Keratinocyte (primary cell): ENCODE data around the gene GCNT3. TPM values are rescaled to one million over a fixed set of nuclear protein-coding genes. Genes with fewer than 3 reads are reported as not detected.

Experiments
- DNase-seq: peaks from one replicate; pipeline ENCODE4 v3.0.0-alpha.2; 2011; ENCODE audit warnings: low read depth, missing footprints, low spot score
- FAIRE-seq: peaks from 2 replicates; lab custom pipeline; 2011; peaks lifted over from hg19 to GRCh38; lab: Jason Lieb, UNC
- H2AFZ ChIP-seq: 2 replicates; pipeline ENCODE4 v1.6.0; 2012; ENCODE audit warnings: low read length, control low read depth, inconsistent platforms; ENCODE audit not compliant: control insufficient read depth
- H3K27ac ChIP-seq: 2 replicates; pipeline ENCODE4 v1.5.1; 2011; ENCODE audit warnings: low read length; ENCODE audit not compliant: control insufficient read depth, insufficient read depth
- H3K27me3 ChIP-seq: 3 replicates; pipeline ENCODE4 v1.6.0; 2011; ENCODE audit warnings: low read length; ENCODE audit not compliant: control insufficient read depth, insufficient read depth; ENCODE audit errors: extremely low read depth
- H3K36me3 ChIP-seq, 2 experiments: 2 replicates in 1 of 2; 3 replicates in 1 of 2; pipeline ENCODE4 v1.5.1; 2011; ENCODE audit warnings: low read length in 2 of 2, mild to moderate bottlenecking in 1 of 2; ENCODE audit not compliant: control insufficient read depth in 2 of 2, insufficient read depth in 2 of 2; ENCODE audit errors: extremely low read depth in 1 of 2
- H3K4me1 ChIP-seq: 3 replicates; pipeline ENCODE4 v1.5.1; 2011; ENCODE audit warnings: low read length; ENCODE audit not compliant: control insufficient read depth, insufficient read depth; ENCODE audit errors: extremely low read depth
- H3K4me2 ChIP-seq: 3 replicates; pipeline ENCODE4 v1.6.0; 2011; ENCODE audit warnings: low read depth, low read length; ENCODE audit not compliant: control insufficient read depth, insufficient read depth; ENCODE audit errors: extremely low read depth
- H3K4me3 ChIP-seq, 3 experiments: fragments of 200-600 bp in 1 of 3; sonication (generic) in 1 of 3; 2 replicates in 2 of 3; 3 replicates in 1 of 3; pipeline ENCODE4 v1.5.1; 2011 to 2016; ENCODE audit warnings: low read length in 3 of 3, mild to moderate bottlenecking in 3 of 3, control low read depth in 2 of 3, inconsistent platforms in 1 of 3, low read depth in 1 of 3, mixed read lengths in 1 of 3, mixed run types in 1 of 3, moderate library complexity in 1 of 3; ENCODE audit not compliant: control insufficient read depth in 2 of 3, insufficient read depth in 2 of 3; ENCODE audit errors: extremely low read depth in 1 of 3
- H3K79me2 ChIP-seq: 2 replicates; pipeline ENCODE4 v1.6.0; 2012; ENCODE audit warnings: low read length; ENCODE audit not compliant: control insufficient read depth, insufficient read depth
- H3K9ac ChIP-seq: 3 replicates; pipeline ENCODE4 v1.6.0; 2011; ENCODE audit warnings: low read length; ENCODE audit not compliant: control insufficient read depth, insufficient read depth; ENCODE audit errors: extremely low read depth
- H3K9me1 ChIP-seq: 3 replicates; pipeline ENCODE4 v1.6.0; 2011; ENCODE audit warnings: low read length; ENCODE audit not compliant: control insufficient read depth, insufficient read depth; ENCODE audit errors: extremely low read depth
- H3K9me3 ChIP-seq: 2 replicates; pipeline ENCODE4 v1.5.1; 2012; ENCODE audit warnings: low read depth, low read length; ENCODE audit not compliant: control insufficient read depth
- H4K20me1 ChIP-seq: 3 replicates; pipeline ENCODE4 v1.6.0; 2011; ENCODE audit warnings: low read length; ENCODE audit not compliant: control insufficient read depth, insufficient read depth; ENCODE audit errors: extremely low read depth
- CTCF ChIP-seq, 3 experiments: IDR thresholded peaks in 1 of 3; conservative IDR thresholded peaks in 1 of 3; optimal IDR thresholded peaks in 1 of 3; 2 replicates in 2 of 3; 3 replicates in 1 of 3; pipeline versions ENCODE3 to v1.5.1; 2011; ENCODE audit warnings: low read length in 3 of 3, mild to moderate bottlenecking in 3 of 3, moderate library complexity in 2 of 3, control low read depth in 1 of 3, inconsistent platforms in 1 of 3; ENCODE audit not compliant: insufficient read depth in 2 of 3; ENCODE audit errors: extremely low read depth in 1 of 3
- EZH2 ChIP-seq: IDR thresholded peaks from one replicate; pipeline ENCODE4 v1.6.1; 2012; ENCODE audit warnings: inconsistent platforms, mild to moderate bottlenecking, low read length, moderate library complexity
- dilution Hi-C: fragments of 300-500 bp; cut with MboI; formaldehyde crosslinking; loops from one replicate; pipeline ENCODE4 v1.7.0; 2020; ENCODE audit warnings: low sequenced_read_pairs; ENCODE audit not compliant: extremely low pct_ligation_motif_present
- polyA plus RNA-seq, 5 experiments: library from polyadenylated mRNA; depleted of rRNA in 3 of 5; stranded (reverse) in 3 of 5; stranded (forward) in 1 of 5; unstranded in 1 of 5; fragments of >200 nt; gene quantifications; 1 replicate in 1 of 5; 2 replicates in 3 of 5; 3 replicates in 1 of 5; pipeline versions ENCODE4 v1.2.1 to v1.2.3, GENCODE V29; 2011 to 2012; ENCODE audit warnings: missing spikeins in 2 of 5, low read depth in 1 of 5, low replicate concordance in 1 of 5

Gene GCNT3
- polyA plus RNA-seq, 1 donor (not counting 4 experiments of a cell fraction or from before 2014, with no cell fraction given) = 0.26 TPM

- Histone ChIP-seq H3K27ac (no peak overlapping the region), H2AFZ (no peak overlapping the region), H4K20me1 (no peaks in the 10 kb centered on the region), H3K79me2 (no peaks in the 10 kb centered on the region), H3K36me3 (no peaks in the 10 kb centered on the region), H3K27me3 (no peaks in the 10 kb centered on the region), H3K4me1 (peaks cover 17% of the 10 kb centered on the region), H3K9me1 (no peaks in the 10 kb centered on the region), H3K4me3 (no peak overlapping the region), H3K4me2 (no peak overlapping the region), H3K9ac (no peak overlapping the region), H3K9me3 (no peaks in the 10 kb centered on the region)
- peak; percentile 68 for FAIRE-seq
- dilution Hi-C loops = no loop called here
- TF ChIP-seq CTCF (optimal IDR thresholded peaks at IDR 0.05 in 1 of 3, IDR thresholded peaks at IDR 0.05 in 1 of 3, conservative IDR thresholded peaks at IDR 0.05 in 1 of 3; ENCODE audit: extremely low read depth in 1 of 3, insufficient read depth in 2 of 3, low read length in 3 of 3) (no peak), EZH2 (no peak)
- DNase-seq = no peak
Measured at GRCh38 chr15:59587085-59587826, 24.3 kb upstream of the GCNT3 start.

- FAIRE-seq (no peak), DNase-seq (no peak)
- dilution Hi-C loops = no loop called here
- TF ChIP-seq EZH2 (no peak), CTCF (optimal IDR thresholded peaks at IDR 0.05 in 1 of 3, IDR thresholded peaks at IDR 0.05 in 1 of 3, conservative IDR thresholded peaks at IDR 0.05 in 1 of 3; ENCODE audit: extremely low read depth in 1 of 3, insufficient read depth in 2 of 3, low read length in 3 of 3) (no peak)
- Histone ChIP-seq H3K4me3 (no peak overlapping the region), H3K4me1 (peaks cover 23% of the 10 kb centered on the region), H3K4me2 (no peak overlapping the region), H3K9ac (no peak overlapping the region), H3K79me2 (no peaks in the 10 kb centered on the region), H3K9me1 (no peaks in the 10 kb centered on the region), H3K27ac (no peak overlapping the region), H2AFZ (no peak overlapping the region), H3K27me3 (no peaks in the 10 kb centered on the region), H3K36me3 (no peaks in the 10 kb centered on the region), H3K9me3 (no peaks in the 10 kb centered on the region), H4K20me1 (no peaks in the 10 kb centered on the region)
Measured at GRCh38 chr15:59590027-59590426, 21.6 kb upstream of the GCNT3 start.
